ENCODE measurements around the gene CTSZ. TPM values are rescaled to one million over a fixed set of nuclear protein-coding genes. Genes with fewer than 3 reads are reported as not detected.
A peak's percentile ranks its signal among the peaks of the same experiment; 100 is the strongest.
"Not testable (repeated sequence)": the region's sequence is repeated elsewhere in the genome, so short reads cannot be mapped to it uniquely, and the experiment has no call there.

The CTSZ gene
- 277 TPM for total RNA-seq
- long read RNA-seq, partial matches to known transcripts: 0 of 1 reads
- long read RNA-seq, other reads (novel, unspliced or antisense): 1 of 1 reads

DNA sequence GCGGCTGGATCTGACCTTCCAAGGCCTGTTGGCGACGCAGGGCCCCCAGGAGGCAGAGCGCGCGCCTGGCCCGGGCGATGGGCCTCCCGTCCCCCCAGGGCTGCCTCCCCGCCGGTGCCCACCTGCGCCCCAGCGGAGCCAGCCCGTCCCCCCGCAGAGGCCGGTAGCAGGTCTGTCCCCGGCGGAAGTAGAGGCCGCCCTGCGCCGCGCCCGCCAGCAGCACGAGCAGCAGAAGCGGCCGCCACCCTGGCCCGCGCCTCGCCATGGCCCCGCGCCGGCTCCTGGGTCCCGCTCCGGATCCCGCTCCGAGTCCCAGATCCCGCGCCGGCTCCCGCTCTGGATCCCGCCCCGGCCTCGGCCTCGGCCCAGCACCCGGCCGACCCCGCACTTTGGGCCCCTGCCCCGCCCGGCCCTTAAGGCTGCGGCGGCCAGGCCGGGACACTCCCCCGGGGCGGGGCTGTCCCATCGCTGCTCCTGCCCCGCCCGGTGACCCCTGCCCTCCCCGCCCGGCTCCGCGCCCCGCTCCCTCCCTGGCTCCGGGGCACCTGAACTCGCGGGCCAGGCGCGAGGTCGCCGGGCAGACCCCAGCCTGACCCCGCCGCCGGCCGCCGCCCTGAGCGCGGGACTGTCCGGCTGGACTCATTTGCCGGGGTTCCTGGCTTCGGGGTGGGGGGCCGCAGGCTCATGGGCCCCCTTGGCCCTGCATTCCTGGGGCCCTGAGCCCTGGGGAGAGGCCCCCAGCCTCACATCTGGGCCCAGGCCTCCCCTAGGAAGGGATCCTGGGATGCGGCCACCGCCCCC lies at the start of gene CTSZ:
CTSZ (minus strand) TSS at position 391 of the 801 bp plus-strand sequence; CDS start at position 265, 126 bp downstream.
- DNase-seq (ENCODE audit: low spot score): peak; percentile 92

- no peak for DNase-seq (ENCODE audit: low spot score)
Observed at GRCh38 chr20:59055302-59055701, 48.2 kb upstream of the CTSZ start.

GRCh38 chr20:59051666-59052185 lies 44.7 kb upstream of the CTSZ start:
- DNase-seq (ENCODE audit: low spot score): no peak

DNA sequence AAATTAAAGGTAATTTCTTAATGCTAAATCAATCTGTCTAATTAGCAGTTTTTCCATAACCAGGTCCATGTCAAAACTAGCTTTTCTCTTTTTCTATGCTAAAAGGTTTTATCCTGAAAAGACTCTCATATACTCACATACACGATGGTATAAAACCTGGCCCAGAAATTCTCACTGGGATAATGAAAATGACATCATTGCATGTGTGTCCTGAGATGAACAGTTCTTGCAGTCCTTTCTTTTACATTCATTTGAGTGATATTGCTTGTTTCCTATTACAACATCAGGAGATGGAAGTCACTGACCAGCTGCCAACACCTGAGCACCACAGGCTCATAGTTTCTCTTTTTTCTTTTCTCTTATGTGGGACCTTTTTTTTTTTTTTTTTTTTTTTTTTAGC lies 43.4 kb upstream of the CTSZ start:
- DNase-seq (ENCODE audit: low spot score): no peak

- no peak for DNase-seq (ENCODE audit: low spot score)
Observed at GRCh38 chr20:59048681-59049030, 41.6 kb upstream of the CTSZ start.

DNA sequence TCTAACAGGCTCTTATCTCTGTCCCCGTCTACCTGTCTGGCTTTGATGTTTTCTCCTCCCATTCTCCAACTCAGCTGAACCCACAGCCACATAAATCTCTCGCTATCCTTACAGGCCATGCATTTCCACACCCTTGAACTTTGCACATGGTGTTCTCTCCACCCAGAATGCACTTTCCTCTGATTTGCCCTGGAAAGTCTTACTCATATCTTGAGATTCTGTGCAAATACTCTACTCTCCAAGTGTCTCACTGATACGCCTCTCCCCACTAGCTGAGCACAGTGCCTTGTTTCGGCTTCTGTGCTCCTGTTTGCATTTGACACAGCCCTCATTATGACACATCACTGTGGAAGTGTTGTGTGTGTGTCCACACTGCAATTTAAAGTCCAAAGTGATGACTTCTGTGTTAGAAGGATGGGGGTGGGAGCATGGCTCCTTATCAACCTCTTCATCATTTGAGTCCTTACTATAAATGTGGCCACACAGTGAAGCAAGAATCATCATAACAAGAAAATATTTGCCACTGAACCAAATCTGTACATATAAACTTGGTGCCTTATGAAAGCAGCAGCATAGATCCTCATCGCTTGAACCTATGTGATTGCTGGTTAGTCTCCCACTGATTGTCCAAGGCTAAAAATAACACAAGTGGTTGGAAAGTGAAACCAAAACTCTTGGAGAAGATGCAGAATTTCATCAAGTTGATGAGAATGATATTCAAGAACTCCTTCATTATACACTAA lies 41.1 kb upstream of the CTSZ start:
- DNase-seq (ENCODE audit: low spot score): no peak

DNA sequence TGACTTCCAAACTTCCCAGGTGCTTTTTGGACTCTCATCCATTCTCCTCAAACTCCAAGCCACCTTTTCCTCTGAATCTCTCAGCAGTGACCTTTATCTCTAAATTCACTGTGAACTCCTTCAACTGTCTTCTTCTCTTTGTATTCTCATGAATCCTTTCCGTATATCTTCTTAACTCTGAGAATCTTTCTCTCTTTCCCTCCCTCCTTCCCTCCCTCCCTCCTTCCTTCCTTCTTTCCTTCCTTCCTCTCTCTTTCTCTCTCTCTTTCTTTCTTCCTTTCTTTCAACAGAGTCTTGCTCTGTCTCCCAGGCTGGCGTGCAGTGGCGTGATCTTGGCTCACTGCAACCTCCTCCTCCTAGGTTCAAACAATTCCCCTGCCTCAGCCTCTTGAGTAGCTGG lies 39.8 kb upstream of the CTSZ start:
- no peak for DNase-seq (ENCODE audit: low spot score)

- no peak for DNase-seq (ENCODE audit: low spot score)
Observed at GRCh38 chr20:59044796-59045195, 37.7 kb upstream of the CTSZ start.

DNA sequence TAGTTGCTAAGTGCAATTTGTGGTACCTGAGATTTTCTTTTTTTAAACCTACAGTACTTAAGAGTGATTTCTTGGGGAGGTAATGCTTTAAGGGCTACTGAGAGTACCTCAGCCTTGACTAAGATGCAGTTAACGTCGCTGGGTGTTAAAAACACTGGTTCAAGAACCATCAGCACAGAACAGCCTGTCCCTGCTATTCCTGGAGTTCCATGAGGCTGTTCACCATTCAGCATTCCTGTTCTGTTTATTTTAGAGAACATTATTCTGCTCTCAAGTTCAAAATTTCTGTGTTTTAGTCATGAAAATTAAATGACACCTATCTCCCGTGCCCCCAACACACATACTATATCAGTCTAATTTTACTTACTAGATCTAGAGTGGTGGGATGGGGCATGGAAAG lies 37.2 kb upstream of the CTSZ start:
- no peak for DNase-seq (ENCODE audit: low spot score)

DNA sequence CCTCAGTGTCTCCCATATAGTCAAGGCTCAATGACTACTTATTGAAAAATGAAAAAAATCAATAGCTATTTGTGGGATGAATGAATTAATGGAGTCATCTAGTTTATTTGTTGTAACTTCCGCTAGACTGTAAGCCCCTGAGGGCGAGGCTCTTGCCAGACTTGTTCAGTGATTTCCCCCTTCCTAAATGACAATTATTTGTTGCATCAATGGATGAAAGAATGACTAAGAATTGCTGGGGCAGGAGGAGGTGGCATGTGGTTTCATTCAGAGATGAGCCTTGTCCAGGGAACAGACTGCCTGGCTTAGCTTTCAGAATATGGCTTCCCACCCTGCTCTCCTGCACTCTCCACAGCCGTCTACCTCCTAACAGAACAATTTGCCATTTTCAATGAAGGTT lies 36.6 kb upstream of the CTSZ start:
- no peak for DNase-seq (ENCODE audit: low spot score)

DNA sequence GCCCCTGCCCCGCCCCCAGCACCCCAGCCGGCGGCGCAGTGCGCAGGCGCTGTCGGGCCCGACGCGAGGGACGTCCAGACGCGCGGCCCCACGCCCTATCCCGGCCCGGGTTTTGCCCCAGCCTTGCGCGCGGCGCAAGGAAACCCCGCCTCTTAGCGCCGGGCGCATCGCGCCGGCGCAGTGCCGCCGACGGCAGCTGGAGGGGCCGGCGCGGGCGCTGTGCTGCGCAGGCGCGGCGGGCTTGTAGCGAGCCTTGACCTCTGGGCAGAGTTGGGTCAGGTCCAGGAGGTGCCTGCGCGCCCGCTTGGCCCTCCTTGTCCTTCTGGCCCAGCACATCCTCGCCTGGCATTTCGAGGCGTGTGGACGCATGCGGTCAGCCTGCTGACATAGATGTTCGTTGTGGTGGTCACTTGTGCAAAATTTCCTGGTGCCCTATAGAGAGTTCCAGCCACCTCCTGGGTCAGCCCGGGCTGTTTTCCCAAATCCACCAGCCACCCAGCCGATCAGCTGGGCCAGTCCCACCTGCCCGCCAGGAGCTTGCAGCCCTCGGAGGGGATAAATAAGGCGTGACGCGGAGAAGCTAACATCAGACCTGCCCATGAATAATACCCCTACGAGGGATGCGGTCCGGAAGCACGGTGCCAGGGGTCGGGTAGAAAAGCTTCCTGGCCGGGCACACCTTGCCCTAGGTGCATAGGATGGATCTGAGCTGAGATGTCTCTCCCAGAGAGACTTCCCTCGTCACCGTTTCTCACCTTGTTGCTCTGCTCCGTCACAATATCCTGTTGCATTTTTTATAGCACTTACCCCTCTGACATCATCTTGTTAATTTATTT lies 36.0 kb upstream of the CTSZ start:
- DNase-seq (ENCODE audit: low spot score): peak; percentile 99

DNA sequence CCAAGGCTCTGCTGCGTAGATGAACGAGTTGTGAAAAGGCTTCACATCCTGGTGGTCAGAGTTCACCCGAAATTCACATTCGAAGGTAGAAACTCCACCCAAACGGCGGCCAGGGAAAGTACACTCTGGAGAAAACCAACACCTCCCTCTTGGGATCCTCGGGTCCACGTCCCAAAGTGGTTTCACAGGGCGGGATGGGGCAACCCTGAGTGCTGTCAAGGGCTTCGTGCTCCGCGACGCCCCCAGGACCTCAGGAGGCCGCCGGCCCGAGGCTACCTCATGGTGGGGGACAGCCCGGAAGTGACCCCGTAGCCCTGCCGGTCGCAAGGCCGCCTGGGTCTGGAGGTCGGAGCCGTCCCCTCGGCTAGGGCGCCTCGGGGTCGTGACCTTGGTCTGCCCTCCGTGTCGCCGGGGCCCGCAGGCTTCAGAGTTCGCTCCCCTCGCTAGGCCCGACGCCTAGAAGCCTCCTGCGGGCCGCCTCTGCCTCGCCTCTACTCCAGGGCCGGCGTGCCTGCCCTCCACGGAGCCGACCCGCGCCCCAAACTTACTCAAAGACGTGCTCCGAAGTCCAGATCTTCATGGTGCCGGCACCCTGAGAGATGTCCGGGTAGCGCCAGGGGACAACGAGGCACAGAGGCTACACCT lies 35.2 kb upstream of the CTSZ start, which contains the start of gene PRELID3B:
PRELID3B (minus strand) TSS at position 636 of the 645 bp plus-strand sequence; CDS start at position 580, 56 bp downstream.
- no peak for DNase-seq (ENCODE audit: low spot score)

DNA sequence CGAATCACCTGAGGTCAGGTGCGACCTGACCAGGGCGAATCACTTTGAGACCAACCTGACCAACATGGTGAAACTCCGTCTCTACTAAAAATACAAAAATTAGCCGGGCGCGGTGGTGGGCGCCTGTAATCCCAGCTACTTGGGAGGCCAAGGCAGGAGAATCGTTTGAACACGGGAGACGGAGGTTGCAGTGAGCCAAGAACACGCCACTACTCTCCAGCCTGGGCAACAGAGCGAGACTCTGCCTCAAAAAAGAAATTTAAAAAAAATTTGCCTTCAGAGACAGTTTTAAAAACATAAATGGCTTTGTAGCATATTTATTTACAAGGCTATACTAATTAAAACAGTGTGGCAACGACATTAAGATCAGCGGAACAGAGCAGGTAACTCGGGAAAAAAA lies 34.4 kb upstream of the CTSZ start:
- not testable (repeated sequence) for DNase-seq (ENCODE audit: low spot score)

DNA sequence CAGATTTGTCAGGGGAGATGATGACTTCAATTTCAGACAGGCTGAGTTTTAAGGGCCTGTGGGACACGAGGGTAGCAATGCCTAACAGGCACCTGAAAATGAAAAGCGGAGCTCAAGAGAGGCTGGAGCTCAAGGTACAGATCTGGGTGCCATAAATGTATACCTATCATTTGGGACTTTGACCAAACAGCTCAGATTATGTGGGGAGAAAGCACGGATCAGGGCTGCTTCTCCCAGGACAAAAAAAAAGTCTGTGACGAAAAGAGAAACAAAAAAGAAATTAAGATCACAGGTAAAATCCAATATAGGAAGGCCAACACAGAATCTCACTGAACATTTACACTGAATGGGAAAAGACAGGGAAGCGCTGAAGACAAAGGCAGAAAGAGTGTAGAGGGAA lies 33.6 kb upstream of the CTSZ start:
- no peak for DNase-seq (ENCODE audit: low spot score)

GRCh38 chr20:59039233-59039632 lies 32.2 kb upstream of the CTSZ start:
- no peak for DNase-seq (ENCODE audit: low spot score)

GRCh38 chr20:59037386-59037785 lies 30.3 kb upstream of the CTSZ start:
- no peak for DNase-seq (ENCODE audit: low spot score)

GRCh38 chr20:59035381-59035780 lies 28.3 kb upstream of the CTSZ start:
- DNase-seq (ENCODE audit: low spot score): no peak

DNA sequence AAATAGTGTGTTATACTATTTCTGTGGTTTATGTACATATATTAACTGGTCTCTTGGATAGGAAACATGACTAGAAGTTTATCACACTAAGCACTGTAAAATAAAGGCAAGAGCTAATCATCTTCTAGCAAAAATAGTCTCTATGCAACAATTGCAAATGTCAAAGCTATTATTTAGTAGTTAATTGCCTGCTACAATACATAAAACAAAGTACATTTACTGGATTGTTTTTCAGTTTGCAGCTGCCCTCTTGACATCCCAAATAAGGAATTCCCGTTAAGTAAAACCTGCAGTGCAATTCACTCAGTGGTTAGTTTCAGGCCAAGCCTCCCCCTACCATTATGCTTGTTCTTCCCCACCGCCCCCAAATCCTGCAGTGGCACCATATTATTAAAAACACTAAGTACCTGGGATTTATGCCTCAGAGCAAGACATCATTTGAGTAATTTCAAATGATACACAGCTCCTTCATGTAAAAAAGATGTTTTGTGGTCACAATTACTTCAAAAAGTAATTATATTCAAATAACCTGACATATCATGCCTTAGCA lies 26.6 kb upstream of the CTSZ start:
- DNase-seq (ENCODE audit: low spot score): no peak

- DNase-seq (ENCODE audit: low spot score): no peak
Observed at GRCh38 chr20:59033093-59033492, 26.0 kb upstream of the CTSZ start.

- no peak for DNase-seq (ENCODE audit: low spot score)
Observed at GRCh38 chr20:59032713-59033059, 25.6 kb upstream of the CTSZ start.
